Upper lobe of left lung (tissue), 6 donors: ENCODE data around the gene MRPL43. TPM values are rescaled to one million over a fixed set of nuclear protein-coding genes. Genes with fewer than 3 reads are reported as not detected.
A peak's percentile ranks its signal among the peaks of the same experiment; 100 is the strongest.

Experiments used
- ATAC-seq, 2 donors: fragments of 200-7000 bp; cut with Tn5 transposase; one replicate each; pipeline ENCODE4 v1.9.1; 2022; ENCODE audit warnings: mild to moderate bottlenecking in 2 of 2, moderate library complexity in 2 of 2; ENCODE audit not compliant: low FRiP score in 2 of 2
- DNase-seq, 2 donors: peaks; one replicate each; pipeline ENCODE4 v3.0.0-alpha.2; 2019 to 2020
- H3K27ac ChIP-seq, 4 donors: fragments of 200-600 bp; sonication (generic); one replicate each; pipeline ENCODE4 v1.5.1; 2016 to 2019
- H3K27me3 ChIP-seq, 4 donors: fragments of 200-600 bp; sonication (generic); one replicate each; pipeline ENCODE4 v1.5.1; 2017 to 2019
- H3K36me3 ChIP-seq, 4 donors: fragments of 200-600 bp; sonication (generic); one replicate each; pipeline ENCODE4 v1.5.1; 2016 to 2019
- H3K4me1 ChIP-seq, 4 donors: fragments of 200-600 bp; sonication (generic); one replicate each; pipeline ENCODE4 v1.5.1; 2018 to 2019
- H3K4me3 ChIP-seq, 4 donors: fragments of 200-600 bp; sonication (generic); one replicate each; pipeline ENCODE4 v1.5.1; 2017 to 2019; ENCODE audit warnings: mild to moderate bottlenecking in 2 of 4, moderate library complexity in 1 of 4
- H3K9me3 ChIP-seq, 4 donors: fragments of 200-600 bp; sonication (generic); one replicate each; pipeline ENCODE4 v1.5.1; 2018 to 2019
- CTCF ChIP-seq, 6 experiments: fragments of 450-650 bp in 4 of 6; fragments of 200-600 bp in 2 of 6; sonication (generic) in 2 of 6; IDR thresholded peaks; one replicate each; pipeline ENCODE4 v1.5.1; 2016 to 2019; ENCODE audit warnings: antibody characterized with exemption in 6 of 6
- EP300 ChIP-seq, 4 donors: sonication (generic); formaldehyde crosslinking; IDR thresholded peaks; one replicate each; pipeline ENCODE4 v1.5.1; 2017; ENCODE audit warnings: antibody characterized with exemption in 4 of 4, control low read depth in 2 of 4
- POLR2A ChIP-seq, 4 donors: fragments of 450-650 bp; IDR thresholded peaks; one replicate each; pipeline ENCODE4 v1.5.1; 2016 to 2017; ENCODE audit warnings: antibody characterized with exemption in 4 of 4, mild to moderate bottlenecking in 2 of 4
- POLR2AphosphoS5 ChIP-seq, 2 donors: sonication (generic); formaldehyde crosslinking; IDR thresholded peaks; one replicate each; pipeline ENCODE4 v1.5.1; 2017; ENCODE audit warnings: antibody characterized with exemption in 2 of 2
- WGBS, 2 donors: methylation state at CpG; one replicate each; pipeline ENCODE4 v1.1.5; 2017 to 2018; 5-methylcytosine and 5-hydroxymethylcytosine counted together
- total RNA-seq, 6 donors: library from RNA; depleted of rRNA in 4 of 6; stranded (reverse); fragments of >200 nt in 4 of 6; gene quantifications; one replicate each; pipeline versions ENCODE4 v1.1.0 to v1.2.1, GENCODE V29; 2016 to 2021
- donor health status: DM: no; HTN: no; CAD: no; lungs with moderate emphysema.
- donor health status: DM: no; HTN: yes; CAD: no; lungs with severe emphysema.

The MRPL43 gene
- total RNA-seq, 6 donors from 2014 or later: 40.2 to 72.1 (median 63.5) TPM

- DNase-seq: peak; percentile 81 to 96
- H3K27ac ChIP-seq: peak overlapping the region; percentile 95 to 100 (median 98)
- H3K4me1 ChIP-seq: peaks cover 35 to 51% (median 44%) of the 10 kb centered on the region in 4 donors
Observed at GRCh38 chr10:100997360-100998182, 10.3 kb upstream of the MRPL43 start.

GRCh38 chr10:100996678-100997359, 9.5 kb upstream of the MRPL43 start:
- Histone ChIP-seq H3K4me3 (peak overlapping the region; percentile 62 to 82 (median 68)), H3K27me3 (no peaks in the 10 kb centered on the region), H3K27ac (peak overlapping the region; percentile 95 to 100 (median 98)), H3K9me3 (no peaks in the 10 kb centered on the region), H3K36me3 (peaks cover 0 to 18% (median 3%) of the 10 kb centered on the region in 4 donors), H3K4me1 (peaks cover 27 to 44% (median 36%) of the 10 kb centered on the region in 4 donors)
- DNase-seq (peak; percentile 72 to 90), ATAC-seq (peak in 1 of 2 donors; percentile 3)
- peak in 1 of 2 donors; percentile 14 for TF ChIP-seq POLR2AphosphoS5 (IDR thresholded peaks at IDR 0.05)
- no peak for TF ChIP-seq EP300 (IDR thresholded peaks at IDR 0.05)
- TF ChIP-seq CTCF (IDR thresholded peaks at IDR 0.05): peak in 2 of 6 experiments; percentile 7 to 11
- peak in 1 of 4 donors; percentile 51 for TF ChIP-seq POLR2A (IDR thresholded peaks at IDR 0.05)
- 0 to 5% methylated on average over 9 to 38 of the region's 46 CpGs for WGBS, 2 donors

More at GRCh38 chr10:100997360-100998182, 10.3 kb upstream of the MRPL43 start:
- Histone ChIP-seq H3K36me3 (peaks cover 0 to 19% (median 3%) of the 10 kb centered on the region in 4 donors), H3K4me3 (peak overlapping the region; percentile 62 to 82 (median 68)), H3K27me3 (no peaks in the 10 kb centered on the region), H3K9me3 (no peaks in the 10 kb centered on the region)
- 0% methylated on average over 15 to 19 of the region's 66 CpGs for WGBS, 2 donors
- TF ChIP-seq POLR2AphosphoS5 (IDR thresholded peaks at IDR 0.05) (no peak), POLR2A (IDR thresholded peaks at IDR 0.05) (peak in 2 of 4 donors; percentile 23 to 45), CTCF (IDR thresholded peaks at IDR 0.05) (peak; percentile 91 to 95 (median 92)), EP300 (IDR thresholded peaks at IDR 0.05) (no peak)
- ATAC-seq: peak; percentile 72 to 88

GRCh38 chr10:100995181-100995580, 7.9 kb upstream of the MRPL43 start:
- DNase-seq (no peak), ATAC-seq (no peak)
- peaks cover 16 to 27% (median 22%) of the 10 kb centered on the region in 4 donors for H3K4me1 ChIP-seq
- TF ChIP-seq POLR2A (IDR thresholded peaks at IDR 0.05) (no peak), CTCF (IDR thresholded peaks at IDR 0.05) (no peak), POLR2AphosphoS5 (IDR thresholded peaks at IDR 0.05) (no peak), EP300 (IDR thresholded peaks at IDR 0.05) (no peak)
- H3K27ac ChIP-seq: no peak overlapping the region
- WGBS, 2 donors: 81 to 92% methylated on average over 1 to 6 of the region's 6 CpGs
- H3K27me3 ChIP-seq: no peaks in the 10 kb centered on the region
- no peak overlapping the region for H3K4me3 ChIP-seq
- peaks cover 2 to 33% (median 17%) of the 10 kb centered on the region in 4 donors for H3K36me3 ChIP-seq
- H3K9me3 ChIP-seq: no peaks in the 10 kb centered on the region

GRCh38 chr10:100993986-100994708, 6.8 kb upstream of the MRPL43 start:
- TF ChIP-seq POLR2AphosphoS5 (IDR thresholded peaks at IDR 0.05) (no peak), CTCF (IDR thresholded peaks at IDR 0.05) (peak; percentile 34 to 66 (median 52))
- DNase-seq: no peak
- H3K27ac ChIP-seq: no peak overlapping the region

More at GRCh38 chr10:100993986-100994708, 6.8 kb upstream of the MRPL43 start:
- ATAC-seq: no peak
- Histone ChIP-seq H3K36me3 (peaks cover 2 to 40% (median 20%) of the 10 kb centered on the region in 4 donors), H3K4me3 (no peak overlapping the region), H3K4me1 (peaks cover 15 to 27% (median 20%) of the 10 kb centered on the region in 4 donors), H3K27me3 (no peaks in the 10 kb centered on the region), H3K9me3 (no peaks in the 10 kb centered on the region)
- WGBS, 2 donors: 56 to 59% methylated on average over 10 of the region's 10 CpGs
